ENCODE results near the gene CATSPER1.

CATSPER1 gene

DNA sequence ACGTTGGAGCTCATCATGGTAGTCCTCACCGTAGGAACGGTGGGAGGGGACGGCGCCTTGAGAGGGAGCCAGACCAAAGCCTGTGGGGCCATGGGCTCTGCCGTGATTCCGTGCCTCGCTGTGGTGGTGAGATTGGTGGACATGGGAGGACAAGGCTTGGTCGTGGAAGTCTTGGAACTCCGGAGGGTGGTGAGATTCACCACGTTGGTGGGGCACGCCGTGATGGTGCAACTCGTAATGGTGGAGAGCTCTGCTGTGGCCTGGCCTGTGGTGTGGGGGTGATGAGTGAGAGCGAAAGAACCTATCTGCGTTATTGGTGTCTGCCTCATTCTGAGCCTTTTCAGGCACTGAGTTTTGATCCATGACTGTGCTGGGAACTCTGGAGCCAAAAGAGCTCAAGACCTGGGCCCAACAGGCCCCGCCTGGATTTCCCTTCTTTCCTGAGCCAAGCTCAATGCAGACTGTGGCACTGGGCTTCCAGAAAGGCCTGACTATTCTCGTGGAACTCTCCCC is at the start of gene CATSPER1:
Gene CATSPER1 (minus strand): TSS at position 463 of the 513 bp plus-strand sequence. CDS start 100 bp downstream, at position 363.
- Histone ChIP-seq H3K4me3 (ENCODE audit: low read depth in 1 of 2, low read length in 2 of 2) (no peak within 1 kb of the TSS), H3K4me1 (ENCODE audit: control insufficient read depth in 1 of 2, insufficient read depth in 2 of 2, low read length in 2 of 2) (peaks cover 0 to 7% of the 10 kb centered on the region in 2 donors), H3K27ac (ENCODE audit: low read depth, low read length) (no peak within 1 kb of the TSS), H3K36me3 (ENCODE audit: control insufficient read depth in 1 of 2, insufficient read depth in 2 of 2, low read length in 2 of 2) (no peaks in the 10 kb centered on the region), H3K27me3 (ENCODE audit: control insufficient read depth in 1 of 2, insufficient read depth in 2 of 2, low read length in 2 of 2) (peaks cover 0 to 4% of the 10 kb centered on the region in 2 donors), H3K9me3 (ENCODE audit: control insufficient read depth in 1 of 2, low read length in 2 of 2) (no peaks in the 10 kb centered on the region), H3K9ac (ENCODE audit: low read depth in 1 of 2, low read length in 2 of 2) (no peak within 1 kb of the TSS)

DNA sequence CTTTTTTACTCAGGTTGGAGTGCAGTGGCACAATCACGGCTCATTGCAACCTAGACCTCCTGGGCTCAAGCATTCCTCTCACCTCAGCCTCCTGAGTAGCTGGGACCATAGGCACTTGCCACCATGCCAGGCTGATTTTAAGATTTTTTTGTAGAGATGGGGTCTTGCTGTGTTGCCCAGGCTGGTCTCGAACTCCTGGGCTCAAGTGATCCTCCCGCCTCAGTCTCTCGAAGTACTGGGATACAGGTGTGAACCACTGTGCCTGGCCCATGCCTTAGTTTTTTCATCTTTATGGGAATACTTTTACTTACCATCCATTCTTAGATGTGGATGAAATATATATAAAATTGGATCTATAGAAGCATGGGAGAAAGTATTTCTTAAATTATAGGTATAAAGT is 49.0 kb upstream of the CATSPER1 start:
- Histone ChIP-seq H3K36me3 (ENCODE audit: control insufficient read depth in 1 of 2, insufficient read depth in 2 of 2, low read length in 2 of 2) (peaks cover 0 to 3% of the 10 kb centered on the region in 2 donors), H3K4me3 (ENCODE audit: low read depth in 1 of 2, low read length in 2 of 2) (no peak overlapping the region), H3K27ac (ENCODE audit: low read depth, low read length) (no peak overlapping the region), H3K9ac (ENCODE audit: low read depth in 1 of 2, low read length in 2 of 2) (no peak overlapping the region), H3K27me3 (ENCODE audit: control insufficient read depth in 1 of 2, insufficient read depth in 2 of 2, low read length in 2 of 2) (no peaks in the 10 kb centered on the region), H3K9me3 (ENCODE audit: control insufficient read depth in 1 of 2, low read length in 2 of 2) (no peaks in the 10 kb centered on the region), H3K4me1 (ENCODE audit: control insufficient read depth in 1 of 2, insufficient read depth in 2 of 2, low read length in 2 of 2) (peaks cover 2 to 12% of the 10 kb centered on the region in 2 donors)

DNA sequence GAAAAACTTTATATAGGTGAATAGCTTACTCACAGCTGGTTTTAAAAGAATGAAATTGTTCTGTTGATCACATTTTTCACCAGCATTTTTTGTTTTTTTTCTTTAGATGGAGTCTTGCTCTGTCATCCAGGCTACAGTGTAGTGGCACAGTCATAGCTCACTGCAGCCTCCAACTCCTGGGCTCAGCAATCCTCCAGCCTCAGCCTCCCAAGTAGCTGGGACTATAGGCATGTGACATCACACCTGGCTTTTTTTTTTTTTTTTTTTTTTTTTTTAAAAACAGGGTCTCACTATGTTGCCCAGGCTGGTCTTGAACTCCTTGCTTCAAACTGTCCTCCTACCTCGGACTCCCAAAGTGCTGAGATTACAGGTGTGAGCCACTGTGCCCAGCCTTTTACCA is 47.4 kb upstream of the CATSPER1 start:
- Histone ChIP-seq H3K9me3 (ENCODE audit: control insufficient read depth in 1 of 2, low read length in 2 of 2) (no peaks in the 10 kb centered on the region), H3K36me3 (ENCODE audit: control insufficient read depth in 1 of 2, insufficient read depth in 2 of 2, low read length in 2 of 2) (peaks cover 3 to 7% of the 10 kb centered on the region in 2 donors), H3K4me3 (ENCODE audit: low read depth in 1 of 2, low read length in 2 of 2) (no peak overlapping the region), H3K9ac (ENCODE audit: low read depth in 1 of 2, low read length in 2 of 2) (no peak overlapping the region), H3K27ac (ENCODE audit: low read depth, low read length) (no peak overlapping the region), H3K27me3 (ENCODE audit: control insufficient read depth in 1 of 2, insufficient read depth in 2 of 2, low read length in 2 of 2) (no peaks in the 10 kb centered on the region), H3K4me1 (ENCODE audit: control insufficient read depth in 1 of 2, insufficient read depth in 2 of 2, low read length in 2 of 2) (peaks cover 9 to 13% of the 10 kb centered on the region in 2 donors)

DNA sequence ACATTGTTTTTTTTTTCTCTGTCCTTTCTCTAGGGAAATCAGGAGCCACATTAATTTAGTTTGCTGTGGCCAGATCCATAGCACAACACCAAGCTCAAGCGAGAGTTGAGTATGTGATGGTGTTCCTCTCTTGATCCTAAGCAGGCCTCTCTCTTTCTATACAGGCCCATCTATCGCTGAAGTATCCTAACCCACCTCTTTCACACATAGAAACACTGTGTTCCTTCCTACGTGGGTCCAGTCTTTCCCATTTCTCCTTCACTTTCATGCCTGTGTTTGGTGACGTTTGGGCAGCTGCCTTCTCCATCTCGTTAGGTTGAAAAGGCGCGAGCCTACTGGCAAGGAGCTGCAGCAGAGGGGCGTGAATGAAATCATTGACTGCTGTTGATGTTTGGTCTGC is 46.2 kb upstream of the CATSPER1 start:
- no peak overlapping the region for H3K27ac ChIP-seq (ENCODE audit: low read depth, low read length)
- peaks cover 4 to 19% of the 10 kb centered on the region in 2 donors for H3K36me3 ChIP-seq (ENCODE audit: control insufficient read depth in 1 of 2, insufficient read depth in 2 of 2, low read length in 2 of 2)
- no peaks in the 10 kb centered on the region for H3K9me3 ChIP-seq (ENCODE audit: control insufficient read depth in 1 of 2, low read length in 2 of 2)
- H3K4me1 ChIP-seq (ENCODE audit: control insufficient read depth in 1 of 2, insufficient read depth in 2 of 2, low read length in 2 of 2) = peaks cover 9 to 16% of the 10 kb centered on the region in 2 donors
- H3K4me3 ChIP-seq (ENCODE audit: low read depth in 1 of 2, low read length in 2 of 2) = no peak overlapping the region
- no peak overlapping the region for H3K9ac ChIP-seq (ENCODE audit: low read depth in 1 of 2, low read length in 2 of 2)
- H3K27me3 ChIP-seq (ENCODE audit: control insufficient read depth in 1 of 2, insufficient read depth in 2 of 2, low read length in 2 of 2) = no peaks in the 10 kb centered on the region

DNA sequence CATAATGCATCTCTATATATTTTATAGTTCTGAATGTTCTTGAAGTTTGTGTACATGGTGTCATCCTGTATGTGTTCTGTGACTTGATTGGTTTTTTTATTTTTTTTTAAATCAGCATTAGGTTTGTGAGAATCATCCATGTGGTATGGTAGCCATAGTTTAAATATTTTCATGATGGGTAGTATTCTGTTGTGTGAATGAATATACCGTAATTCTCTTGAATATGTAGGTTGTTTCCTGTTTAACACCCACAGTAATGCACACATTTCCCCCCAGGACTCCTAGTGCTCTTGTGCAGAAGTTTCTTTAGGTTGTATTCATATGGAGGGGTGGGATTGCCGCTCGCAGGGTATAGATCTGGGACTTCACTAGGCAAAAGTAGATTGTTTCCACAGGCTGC is 45.8 kb upstream of the CATSPER1 start:
- Histone ChIP-seq H3K36me3 (ENCODE audit: control insufficient read depth in 1 of 2, insufficient read depth in 2 of 2, low read length in 2 of 2) (peaks cover 9 to 23% of the 10 kb centered on the region in 2 donors), H3K9ac (ENCODE audit: low read depth in 1 of 2, low read length in 2 of 2) (peak overlapping the region in 1 of 2 donors; percentile 52), H3K9me3 (ENCODE audit: control insufficient read depth in 1 of 2, low read length in 2 of 2) (no peaks in the 10 kb centered on the region), H3K27ac (ENCODE audit: low read depth, low read length) (no peak overlapping the region), H3K27me3 (ENCODE audit: control insufficient read depth in 1 of 2, insufficient read depth in 2 of 2, low read length in 2 of 2) (no peaks in the 10 kb centered on the region), H3K4me1 (ENCODE audit: control insufficient read depth in 1 of 2, insufficient read depth in 2 of 2, low read length in 2 of 2) (peaks cover 9 to 16% of the 10 kb centered on the region in 2 donors), H3K4me3 (ENCODE audit: low read depth in 1 of 2, low read length in 2 of 2) (no peak overlapping the region)

DNA sequence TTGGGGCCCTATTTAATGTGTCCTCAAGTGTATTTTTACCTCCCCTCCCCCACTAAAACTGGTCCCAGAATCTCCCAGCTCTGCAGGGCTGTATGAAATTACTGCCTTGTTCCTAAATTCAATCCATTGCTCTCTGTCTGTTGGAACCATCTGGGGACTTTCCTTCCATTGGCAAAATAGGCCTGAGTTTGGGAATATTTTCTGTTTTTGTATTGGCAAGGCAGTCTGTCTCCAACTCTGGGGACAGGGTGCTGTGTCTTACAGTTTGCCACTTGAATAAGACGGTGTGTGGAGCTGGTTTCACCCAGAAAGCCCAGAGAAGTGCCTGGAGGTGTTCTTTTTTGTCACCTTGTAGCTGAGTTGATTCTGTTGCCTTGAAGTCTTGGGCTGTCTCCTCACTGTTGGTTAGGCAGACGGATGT is 45.1 kb upstream of the CATSPER1 start:
- Histone ChIP-seq H3K9ac (ENCODE audit: low read depth in 1 of 2, low read length in 2 of 2) (peak overlapping the region; percentile 52 to 60), H3K4me3 (ENCODE audit: low read depth in 1 of 2, low read length in 2 of 2) (peak overlapping the region; percentile 56 to 72), H3K4me1 (ENCODE audit: control insufficient read depth in 1 of 2, insufficient read depth in 2 of 2, low read length in 2 of 2) (peaks cover 9 to 16% of the 10 kb centered on the region in 2 donors), H3K36me3 (ENCODE audit: control insufficient read depth in 1 of 2, insufficient read depth in 2 of 2, low read length in 2 of 2) (peaks cover 15 to 27% of the 10 kb centered on the region in 2 donors), H3K27ac (ENCODE audit: low read depth, low read length) (no peak overlapping the region), H3K9me3 (ENCODE audit: control insufficient read depth in 1 of 2, low read length in 2 of 2) (no peaks in the 10 kb centered on the region), H3K27me3 (ENCODE audit: control insufficient read depth in 1 of 2, insufficient read depth in 2 of 2, low read length in 2 of 2) (no peaks in the 10 kb centered on the region)

DNA sequence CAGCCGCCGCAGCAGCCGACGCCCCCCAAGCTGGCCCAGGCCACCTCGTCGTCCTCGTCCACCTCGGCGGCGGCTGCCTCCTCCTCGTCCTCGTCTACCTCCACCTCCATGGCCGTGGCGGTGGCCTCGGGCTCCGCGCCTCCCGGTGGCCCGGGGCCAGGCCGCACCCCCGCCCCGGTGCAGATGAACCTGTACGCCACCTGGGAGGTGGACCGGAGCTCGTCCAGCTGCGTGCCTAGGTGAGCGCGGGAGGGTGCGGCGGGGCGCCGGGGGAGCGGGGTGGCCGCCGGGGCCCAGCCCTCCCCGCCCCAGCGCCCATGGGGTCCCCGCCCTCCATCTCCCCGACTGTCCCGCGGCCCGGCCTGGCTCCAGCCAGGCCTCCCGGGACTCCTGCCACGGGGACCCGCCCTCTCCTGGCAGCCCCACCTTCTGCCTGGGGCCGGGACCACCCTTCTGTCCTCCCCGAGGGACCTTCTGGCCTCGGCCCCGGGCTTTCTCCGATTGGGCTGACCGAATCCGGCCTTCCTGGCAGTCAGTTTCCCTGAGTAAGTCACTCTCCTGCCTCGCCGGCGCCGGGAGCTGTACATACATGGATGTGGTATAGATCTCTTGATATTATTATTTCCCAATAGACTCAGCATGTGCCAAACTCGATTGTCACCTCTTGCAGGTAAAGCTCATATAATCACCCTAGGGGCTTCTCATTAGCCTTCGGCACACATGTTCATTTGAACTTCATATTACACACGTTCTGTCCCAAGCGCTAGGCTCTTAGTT is 44.5 kb upstream of the CATSPER1 start:
- Histone ChIP-seq H3K9me3 (ENCODE audit: control insufficient read depth in 1 of 2, low read length in 2 of 2) (no peaks in the 10 kb centered on the region), H3K4me1 (ENCODE audit: control insufficient read depth in 1 of 2, insufficient read depth in 2 of 2, low read length in 2 of 2) (peaks cover 9 to 16% of the 10 kb centered on the region in 2 donors), H3K27me3 (ENCODE audit: control insufficient read depth in 1 of 2, insufficient read depth in 2 of 2, low read length in 2 of 2) (no peaks in the 10 kb centered on the region), H3K27ac (ENCODE audit: low read depth, low read length) (peak overlapping the region; percentile 22), H3K36me3 (ENCODE audit: control insufficient read depth in 1 of 2, insufficient read depth in 2 of 2, low read length in 2 of 2) (peaks cover 15 to 33% of the 10 kb centered on the region in 2 donors), H3K9ac (ENCODE audit: low read depth in 1 of 2, low read length in 2 of 2) (peak overlapping the region; percentile 52 to 60), H3K4me3 (ENCODE audit: low read depth in 1 of 2, low read length in 2 of 2) (peak overlapping the region; percentile 56 to 72)

DNA sequence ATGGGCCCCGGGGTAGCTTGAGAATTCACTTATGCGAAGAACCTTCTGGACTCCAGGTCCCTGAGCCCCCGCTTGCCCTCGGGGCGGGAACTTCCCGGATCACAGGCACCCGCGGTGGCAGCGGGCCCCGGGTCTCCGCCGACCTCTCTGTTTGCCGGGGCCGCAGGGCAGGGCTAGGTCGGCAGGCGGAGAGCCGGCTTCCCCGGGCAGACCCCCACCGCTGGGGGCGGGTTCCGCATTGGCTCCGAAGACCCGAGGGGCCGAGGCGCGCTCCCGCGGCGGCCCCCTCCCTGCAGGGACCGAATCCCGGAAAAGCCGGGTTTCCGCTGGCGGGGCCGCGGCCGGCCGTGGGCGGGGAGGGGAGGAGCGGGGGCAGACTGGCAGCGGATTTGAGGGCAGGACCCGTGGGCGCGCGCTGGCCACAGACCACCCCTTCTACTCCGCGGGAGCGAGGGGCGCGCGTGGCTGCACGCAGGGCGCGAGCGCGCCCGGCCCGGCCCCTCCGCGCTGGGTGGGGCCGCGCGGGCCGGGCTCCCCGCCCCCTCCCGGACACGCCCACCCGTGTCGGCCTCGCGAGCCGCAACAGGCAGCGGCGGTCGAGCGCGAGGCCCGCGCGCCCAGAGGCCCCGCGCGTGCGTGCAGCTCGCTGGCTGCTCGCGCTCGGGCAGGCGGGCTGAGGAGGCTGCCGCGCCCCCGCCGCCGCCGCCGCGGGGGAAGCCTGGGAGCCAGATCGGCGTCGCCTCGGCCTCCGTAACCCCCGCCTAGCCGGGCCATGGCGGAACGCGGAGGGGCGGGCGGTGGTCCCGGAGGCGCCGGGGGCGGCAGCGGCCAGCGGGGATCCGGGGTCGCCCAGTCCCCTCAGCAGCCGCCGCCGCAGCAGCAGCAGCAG is 43.7 kb upstream of the CATSPER1 start, which contains the start of gene PACS1:
Gene PACS1 (plus strand): TSS at position 558 of the 889 bp plus-strand sequence. CDS start 215 bp downstream, at position 773.
- H3K36me3 ChIP-seq (ENCODE audit: control insufficient read depth in 1 of 2, insufficient read depth in 2 of 2, low read length in 2 of 2) = peaks cover 18 to 37% of the 10 kb centered on the region in 2 donors
- peak within 1 kb of the TSS; percentile 62 to 72 for H3K4me3 ChIP-seq (ENCODE audit: low read depth in 1 of 2, low read length in 2 of 2)
- H3K27ac ChIP-seq (ENCODE audit: low read depth, low read length) = peak within 1 kb of the TSS; percentile 62
- peaks cover 9 to 16% of the 10 kb centered on the region in 2 donors for H3K4me1 ChIP-seq (ENCODE audit: control insufficient read depth in 1 of 2, insufficient read depth in 2 of 2, low read length in 2 of 2)
- no peaks in the 10 kb centered on the region for H3K27me3 ChIP-seq (ENCODE audit: control insufficient read depth in 1 of 2, insufficient read depth in 2 of 2, low read length in 2 of 2)
- no peaks in the 10 kb centered on the region for H3K9me3 ChIP-seq (ENCODE audit: control insufficient read depth in 1 of 2, low read length in 2 of 2)
- H3K9ac ChIP-seq (ENCODE audit: low read depth in 1 of 2, low read length in 2 of 2) = peak within 1 kb of the TSS; percentile 55 to 60

DNA sequence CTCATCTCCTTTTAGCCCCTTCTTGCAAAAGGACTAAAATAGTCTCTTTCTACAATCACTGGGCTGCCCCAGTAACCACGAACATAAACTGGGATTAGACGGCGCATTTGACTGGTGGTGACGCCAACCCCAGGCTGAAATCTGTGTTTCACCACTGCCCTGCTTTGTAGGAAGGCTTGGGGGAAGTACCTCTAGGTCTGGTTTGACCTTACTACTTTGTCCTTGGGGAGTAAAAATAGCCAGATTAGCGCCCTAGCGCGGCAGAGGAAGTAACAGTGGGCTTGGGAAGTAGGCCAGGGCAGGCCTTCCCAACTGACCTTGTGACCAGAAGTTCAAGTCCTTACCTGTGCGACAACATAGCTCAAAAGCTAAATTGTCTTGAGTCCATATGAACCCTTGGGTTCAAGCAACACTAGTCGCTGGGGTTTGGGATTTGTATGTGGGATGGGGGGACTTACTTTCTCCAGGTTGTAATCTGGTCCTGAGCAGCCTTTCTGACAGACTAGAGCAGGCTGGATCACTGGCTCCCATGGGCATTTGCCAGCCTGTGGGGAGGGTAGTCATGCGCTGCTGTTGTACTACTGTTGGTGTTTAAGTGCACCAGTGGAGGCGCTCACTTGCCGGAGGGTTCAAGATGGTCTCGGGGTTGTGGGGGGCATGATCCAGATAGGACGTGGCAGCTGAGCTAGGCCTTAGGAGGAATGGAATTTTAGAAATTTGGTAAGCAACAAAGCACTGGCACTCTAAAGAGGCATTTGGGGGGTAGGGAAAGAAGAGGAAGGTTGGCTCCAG is 42.8 kb upstream of the CATSPER1 start:
- peak overlapping the region; percentile 61 to 62 for H3K4me3 ChIP-seq (ENCODE audit: low read depth in 1 of 2, low read length in 2 of 2)
- H3K9ac ChIP-seq (ENCODE audit: low read depth in 1 of 2, low read length in 2 of 2) = peak overlapping the region; percentile 52 to 55
- H3K27ac ChIP-seq (ENCODE audit: low read depth, low read length) = peak overlapping the region; percentile 62
- H3K27me3 ChIP-seq (ENCODE audit: control insufficient read depth in 1 of 2, insufficient read depth in 2 of 2, low read length in 2 of 2) = no peaks in the 10 kb centered on the region
- H3K36me3 ChIP-seq (ENCODE audit: control insufficient read depth in 1 of 2, insufficient read depth in 2 of 2, low read length in 2 of 2) = peaks cover 19 to 46% of the 10 kb centered on the region in 2 donors
- H3K9me3 ChIP-seq (ENCODE audit: control insufficient read depth in 1 of 2, low read length in 2 of 2) = no peaks in the 10 kb centered on the region
- peaks cover 9 to 16% of the 10 kb centered on the region in 2 donors for H3K4me1 ChIP-seq (ENCODE audit: control insufficient read depth in 1 of 2, insufficient read depth in 2 of 2, low read length in 2 of 2)

All from duodenal mucosa (tissue), 2 donors.